ENCODE measurements around the gene ST7. TPM values are rescaled to one million over a fixed set of nuclear protein-coding genes. Genes with fewer than 3 reads are reported as not detected.
"Not testable (repeated sequence)": the region's sequence is repeated elsewhere in the genome, so short reads cannot be mapped to it uniquely, and the experiment has no call there.

ST7 gene
- total and polyA plus RNA-seq, 4 donors: 22.4 to 57.2 (median 41.6) TPM

GRCh38 chr7:117024811-117025210 is 71.5 kb downstream of the ST7 start:
- ATAC-seq (ENCODE audit: insufficient read depth, low FRiP score) (no peak), DNase-seq (no peak)
- peaks cover 0 to 9% (median 0%) of the 10 kb centered on the region in 4 donors for H3K9me3 ChIP-seq (ENCODE audit: control insufficient read depth in 4 of 4, insufficient read depth in 3 of 4, low read length in 3 of 4)
- TF ChIP-seq CTCF (IDR thresholded peaks at IDR 0.05; ENCODE audit: control extremely low read depth, extremely low read depth): no peak
- no peak overlapping the region for H3K9ac ChIP-seq (ENCODE audit: insufficient read depth in 1 of 2, low read length in 2 of 2)
- no peaks in the 10 kb centered on the region for H3K36me3 ChIP-seq (ENCODE audit: control insufficient read depth in 4 of 4, insufficient read depth in 4 of 4, low read length in 4 of 4)
- peaks cover 0 to 28% (median 14%) of the 10 kb centered on the region in 5 donors for H3K4me1 ChIP-seq (ENCODE audit: control insufficient read depth in 5 of 5, insufficient read depth in 5 of 5, low read length in 5 of 5)
- no peak overlapping the region for H3K4me3 ChIP-seq
- H3K27me3 ChIP-seq (ENCODE audit: control insufficient read depth in 3 of 3, insufficient read depth in 3 of 3, low read length in 2 of 3): no peaks in the 10 kb centered on the region
- H3K27ac ChIP-seq (ENCODE audit: low read depth in 1 of 2, low read length in 1 of 2): no peak overlapping the region

DNA sequence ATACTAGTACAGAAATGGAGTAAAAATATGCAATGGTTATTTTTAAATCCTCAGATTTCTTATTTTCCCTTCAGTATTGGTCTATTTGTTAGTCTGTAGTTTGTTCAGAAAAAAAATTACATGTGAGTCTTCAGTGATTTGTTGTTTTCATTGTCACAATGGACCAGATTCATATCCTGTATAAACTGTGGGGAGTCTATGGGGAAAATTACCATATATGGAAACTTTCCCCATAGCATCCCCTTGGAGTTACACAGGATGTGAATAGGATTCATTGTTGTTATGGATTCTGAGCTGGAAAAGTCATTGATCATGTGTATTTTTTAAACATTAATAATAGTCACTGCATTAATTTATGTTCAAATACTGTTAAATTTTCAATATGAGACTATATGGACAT is 72.6 kb downstream of the ST7 start:
- no peaks in the 10 kb centered on the region for H3K27me3 ChIP-seq (ENCODE audit: control insufficient read depth in 3 of 3, insufficient read depth in 3 of 3, low read length in 2 of 3)
- peaks cover 0 to 13% (median 0%) of the 10 kb centered on the region in 4 donors for H3K9me3 ChIP-seq (ENCODE audit: control insufficient read depth in 4 of 4, insufficient read depth in 3 of 4, low read length in 3 of 4)
- no peak overlapping the region for H3K27ac ChIP-seq (ENCODE audit: low read depth in 1 of 2, low read length in 1 of 2)
- no peak overlapping the region for H3K9ac ChIP-seq (ENCODE audit: insufficient read depth in 1 of 2, low read length in 2 of 2)
- no peak for TF ChIP-seq CTCF (IDR thresholded peaks at IDR 0.05; ENCODE audit: control extremely low read depth, extremely low read depth)
- no peak for DNase-seq
- ATAC-seq (ENCODE audit: insufficient read depth, low FRiP score): no peak
- no peak overlapping the region for H3K4me3 ChIP-seq
- H3K4me1 ChIP-seq (ENCODE audit: control insufficient read depth in 5 of 5, insufficient read depth in 5 of 5, low read length in 5 of 5): peaks cover 0 to 17% (median 12%) of the 10 kb centered on the region in 5 donors
- peaks cover 0 to 3% (median 0%) of the 10 kb centered on the region in 4 donors for H3K36me3 ChIP-seq (ENCODE audit: control insufficient read depth in 4 of 4, insufficient read depth in 4 of 4, low read length in 4 of 4)

DNA sequence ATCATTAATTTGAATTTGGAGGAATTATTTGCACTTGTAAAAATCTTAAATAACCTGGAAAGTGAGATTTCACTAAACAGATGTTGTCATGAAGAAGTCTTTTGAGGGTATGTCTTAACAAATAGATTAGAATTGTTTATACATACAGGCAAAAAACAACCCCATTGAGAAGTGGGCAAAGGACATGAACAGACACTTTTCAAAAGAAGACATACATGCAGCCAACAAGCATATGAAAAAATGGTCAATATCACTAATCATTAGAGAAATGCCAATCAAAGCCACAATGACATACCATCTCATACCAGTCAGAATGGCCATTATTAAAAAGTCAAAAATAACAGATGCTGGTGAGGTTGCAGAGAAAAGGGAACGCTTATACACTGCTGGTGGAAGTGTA is 77.0 kb downstream of the ST7 start:
- Histone ChIP-seq H3K9me3 (ENCODE audit: control insufficient read depth in 4 of 4, insufficient read depth in 3 of 4, low read length in 3 of 4) (peaks cover 0 to 16% (median 0%) of the 10 kb centered on the region in 4 donors), H3K4me1 (ENCODE audit: control insufficient read depth in 5 of 5, insufficient read depth in 5 of 5, low read length in 5 of 5) (peaks cover 0 to 12% (median 3%) of the 10 kb centered on the region in 5 donors)
- 100% methylated on average over 1 of the region's 1 CpG for WGBS, 2 donors
- not testable (repeated sequence) for H3K4me3 ChIP-seq; H3K36me3 ChIP-seq (ENCODE audit: control insufficient read depth in 4 of 4, insufficient read depth in 4 of 4, low read length in 4 of 4); ATAC-seq (ENCODE audit: insufficient read depth, low FRiP score); H3K27ac ChIP-seq (ENCODE audit: low read depth in 1 of 2, low read length in 1 of 2); DNase-seq; H3K9ac ChIP-seq (ENCODE audit: insufficient read depth in 1 of 2, low read length in 2 of 2); H3K27me3 ChIP-seq (ENCODE audit: control insufficient read depth in 3 of 3, insufficient read depth in 3 of 3, low read length in 2 of 3)

- WGBS, 2 donors: 0% methylated on average over 1 of the region's 1 CpG
- not testable (repeated sequence) for ATAC-seq (ENCODE audit: insufficient read depth, low FRiP score); H3K36me3 ChIP-seq (ENCODE audit: control insufficient read depth in 4 of 4, insufficient read depth in 4 of 4, low read length in 4 of 4); H3K4me3 ChIP-seq; H3K27ac ChIP-seq (ENCODE audit: low read depth in 1 of 2, low read length in 1 of 2); DNase-seq; H3K9ac ChIP-seq (ENCODE audit: insufficient read depth in 1 of 2, low read length in 2 of 2); H3K27me3 ChIP-seq (ENCODE audit: control insufficient read depth in 3 of 3, insufficient read depth in 3 of 3, low read length in 2 of 3)
- Histone ChIP-seq H3K4me1 (ENCODE audit: control insufficient read depth in 5 of 5, insufficient read depth in 5 of 5, low read length in 5 of 5) (peaks cover 0 to 16% (median 4%) of the 10 kb centered on the region in 5 donors), H3K9me3 (ENCODE audit: control insufficient read depth in 4 of 4, insufficient read depth in 3 of 4, low read length in 3 of 4) (peaks cover 0 to 16% (median 0%) of the 10 kb centered on the region in 4 donors)
These were observed 77.5 kb downstream of the ST7 start for GRCh38 chr7:117030793-117031192.
